K562 (cell line): ENCODE results near the gene SRRT. TPM values are rescaled to one million over a fixed set of nuclear protein-coding genes. Genes with fewer than 3 reads are reported as not detected.

Source experiments
- CEBPB ChIP-seq: fragments of 450-650 bp; IDR thresholded peaks from 2 replicates; pipeline ENCODE4 v1.6.1; 2016; ENCODE audit warnings: missing genetic modification characterization, missing compliant biosample characterization
- COPS2 ChIP-seq: fragments of 450-650 bp; conservative IDR thresholded peaks from 2 replicates; pipeline ENCODE4 v1.6.1; 2016; ENCODE audit warnings: mild to moderate bottlenecking, moderate library complexity
- ETV6 ChIP-seq, 3 experiments: fragments of 150-350 bp in 1 of 3; sonication (generic) in 1 of 3; formaldehyde crosslinking in 1 of 3; IDR thresholded peaks; 2 replicates each; pipeline versions ENCODE4 v1.6.1 to v1.8.0; 2014 to 2022; ENCODE audit warnings: borderline replicate concordance in 2 of 3, low read depth in 2 of 3, antibody characterized with exemption in 1 of 3, low read length in 1 of 3, mild to moderate bottlenecking in 1 of 3, missing genetic modification reagents in 1 of 3
- HSF4 ChIP-seq: fragments of 250-450 bp; sonication (Bioruptor Pico); IDR thresholded peaks from 2 replicates; pipeline ENCODE4 v2.1.2; 2022; ENCODE audit warnings: mild to moderate bottlenecking, moderate library complexity, borderline replicate concordance
- L3MBTL2 ChIP-seq: fragments of 450-650 bp; IDR thresholded peaks from 2 replicates; pipeline ENCODE4 v1.6.1; 2016; ENCODE audit warnings: mild to moderate bottlenecking, moderate library complexity
- MCM5 ChIP-seq: fragments of 450-650 bp; IDR thresholded peaks from 2 replicates; pipeline ENCODE4 v1.6.1; 2016; ENCODE audit warnings: low read depth
- MTA3 ChIP-seq: fragments of 450-650 bp; formaldehyde crosslinking; IDR thresholded peaks from 2 replicates; pipeline ENCODE4 v1.6.1; 2017; ENCODE audit warnings: mild to moderate bottlenecking, borderline replicate concordance
- NCOA4 ChIP-seq: fragments of 450-650 bp; IDR thresholded peaks from 2 replicates; pipeline ENCODE4 v1.6.1; 2018; ENCODE audit warnings: mild to moderate bottlenecking; ENCODE audit not compliant: partially characterized antibody
- NELFE ChIP-seq: IDR thresholded peaks from 2 replicates; pipeline ENCODE4 v1.6.1; 2011; ENCODE audit warnings: mild to moderate bottlenecking; ENCODE audit not compliant: insufficient read depth, insufficient read length
- NONO ChIP-seq, 2 experiments: fragments of 200-400 bp in 1 of 2; fragments of 450-650 bp in 1 of 2; formaldehyde crosslinking in 1 of 2; IDR thresholded peaks; 2 replicates each; pipeline ENCODE4 v1.6.1; 2017; ENCODE audit warnings: low read depth in 2 of 2, mild to moderate bottlenecking in 2 of 2, moderate library complexity in 2 of 2, low read length in 1 of 2
- NR3C1 ChIP-seq: sonication (generic); formaldehyde crosslinking; IDR thresholded peaks from 2 replicates; pipeline ENCODE4 v1.8.1; 2022; ENCODE audit warnings: missing genetic modification reagents
- RFX5 ChIP-seq: IDR thresholded peaks from 2 replicates; pipeline ENCODE4 v1.6.1; 2011; ENCODE audit warnings: low read depth, mild to moderate bottlenecking, improper control_type of control experiment, low read length
- SMAD4 ChIP-seq: fragments of 250-450 bp; sonication (Bioruptor Pico); conservative IDR thresholded peaks from 2 replicates; pipeline ENCODE4 v1.8.0; 2021; ENCODE audit warnings: inconsistent platforms, mild to moderate bottlenecking, moderate library complexity
- STAG1 ChIP-seq: sonication (generic); formaldehyde crosslinking; IDR thresholded peaks from 2 replicates; pipeline ENCODE4 v1.5.0; 2020; ENCODE audit warnings: missing genetic modification reagents, borderline replicate concordance
- XRCC4 ChIP-seq: IDR thresholded peaks from one replicate; pipeline ENCODE4 v1.6.1; 2011; ENCODE audit not compliant: insufficient read depth, insufficient read length; ENCODE audit errors: extremely low read depth
- polyA plus RNA-seq, 8 experiments: library from polyadenylated mRNA; depleted of rRNA in 4 of 8; stranded (reverse) in 5 of 8; unstranded in 3 of 8; fragments of >200 nt; fragmentation: Nextera tagmentation in 2 of 8; fragmentation: Illumina TruSeq in 1 of 8; extraction: Ambion mirVana in 2 of 8; extraction: Trizol in 1 of 8; gene quantifications; 2 replicates each; pipeline versions ENCODE4 v1.2.1 to v1.2.3, GENCODE V29; 2011 to 2014; ENCODE audit warnings: inconsistent platforms in 1 of 8, missing spikeins in 1 of 8
- total RNA-seq, 7 experiments: library from RNA; depleted of rRNA in 6 of 7; stranded (reverse); fragments of >200 nt in 6 of 7; fragmentation: Illumina TruSeq in 2 of 7; extraction: Trizol in 2 of 7; gene quantifications; 2 replicates each; pipeline versions ENCODE4 v1.2.1 to v1.2.3, GENCODE V29; 2011 to 2021; ENCODE audit warnings: low replicate concordance in 1 of 7
- TF ChIP-seq, protein P1 (sequence below), 2 experiments: fragments of 450-650 bp; formaldehyde crosslinking in 1 of 2; IDR thresholded peaks; 2 replicates each; pipeline versions ENCODE4 v1.4.0 to v1.6.1; 2014 to 2020; ENCODE audit warnings: mild to moderate bottlenecking in 2 of 2, borderline replicate concordance in 1 of 2, low read depth in 1 of 2
- TF ChIP-seq, protein P2 (sequence below): IDR thresholded peaks from 2 replicates; pipeline ENCODE4 v1.6.1; 2012; ENCODE audit warnings: low read depth, low read length, improper control_type of control experiment, borderline replicate concordance

The SRRT gene
- total and polyA plus RNA-seq, 9 of the 15 experiments (the other 6 are each of a cell fraction or from before 2014, with no cell fraction given), result 10.3 to 263 (median 84.4) TPM

DNA sequence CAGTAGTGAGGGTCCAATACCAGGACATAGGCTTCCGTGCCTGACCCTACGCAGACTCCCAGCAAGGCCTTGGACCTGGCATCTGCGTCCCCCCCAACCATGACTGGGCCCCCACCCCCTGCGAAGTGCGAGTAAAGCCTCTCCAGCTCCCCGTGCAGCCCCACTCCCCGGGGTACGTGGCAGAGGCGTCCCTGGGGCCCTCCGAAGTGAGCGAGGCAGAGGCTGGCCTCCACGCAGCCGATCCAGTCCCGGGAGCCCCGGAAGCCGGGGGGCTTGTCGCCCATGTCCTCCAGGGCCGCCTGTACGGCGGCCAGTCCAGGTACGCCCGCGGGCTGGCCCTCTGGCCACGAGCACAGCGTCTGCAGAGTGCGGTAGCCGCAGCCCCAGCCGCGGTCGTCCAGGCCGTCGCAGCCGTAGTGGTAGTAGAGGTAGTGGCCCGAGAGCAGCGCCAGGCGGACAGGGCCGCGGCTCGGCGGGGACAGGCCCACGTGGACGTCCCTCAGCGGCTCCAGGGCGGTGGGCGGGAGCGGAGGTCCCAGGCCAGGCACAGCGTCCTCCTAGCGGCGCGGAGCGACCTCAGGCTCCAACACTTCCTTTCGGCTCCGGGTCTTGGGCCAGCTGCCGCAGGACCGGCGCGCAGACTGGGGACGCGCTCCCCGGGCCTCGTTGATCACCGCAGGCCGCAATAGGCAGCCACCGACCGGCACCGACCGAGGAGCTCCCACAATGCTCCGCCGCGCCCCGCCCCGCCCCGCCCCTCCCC, 14.3 kb downstream of the SRRT start, which contains the start of gene UFSP1 (continued):
- TF ChIP-seq, protein P1, sequence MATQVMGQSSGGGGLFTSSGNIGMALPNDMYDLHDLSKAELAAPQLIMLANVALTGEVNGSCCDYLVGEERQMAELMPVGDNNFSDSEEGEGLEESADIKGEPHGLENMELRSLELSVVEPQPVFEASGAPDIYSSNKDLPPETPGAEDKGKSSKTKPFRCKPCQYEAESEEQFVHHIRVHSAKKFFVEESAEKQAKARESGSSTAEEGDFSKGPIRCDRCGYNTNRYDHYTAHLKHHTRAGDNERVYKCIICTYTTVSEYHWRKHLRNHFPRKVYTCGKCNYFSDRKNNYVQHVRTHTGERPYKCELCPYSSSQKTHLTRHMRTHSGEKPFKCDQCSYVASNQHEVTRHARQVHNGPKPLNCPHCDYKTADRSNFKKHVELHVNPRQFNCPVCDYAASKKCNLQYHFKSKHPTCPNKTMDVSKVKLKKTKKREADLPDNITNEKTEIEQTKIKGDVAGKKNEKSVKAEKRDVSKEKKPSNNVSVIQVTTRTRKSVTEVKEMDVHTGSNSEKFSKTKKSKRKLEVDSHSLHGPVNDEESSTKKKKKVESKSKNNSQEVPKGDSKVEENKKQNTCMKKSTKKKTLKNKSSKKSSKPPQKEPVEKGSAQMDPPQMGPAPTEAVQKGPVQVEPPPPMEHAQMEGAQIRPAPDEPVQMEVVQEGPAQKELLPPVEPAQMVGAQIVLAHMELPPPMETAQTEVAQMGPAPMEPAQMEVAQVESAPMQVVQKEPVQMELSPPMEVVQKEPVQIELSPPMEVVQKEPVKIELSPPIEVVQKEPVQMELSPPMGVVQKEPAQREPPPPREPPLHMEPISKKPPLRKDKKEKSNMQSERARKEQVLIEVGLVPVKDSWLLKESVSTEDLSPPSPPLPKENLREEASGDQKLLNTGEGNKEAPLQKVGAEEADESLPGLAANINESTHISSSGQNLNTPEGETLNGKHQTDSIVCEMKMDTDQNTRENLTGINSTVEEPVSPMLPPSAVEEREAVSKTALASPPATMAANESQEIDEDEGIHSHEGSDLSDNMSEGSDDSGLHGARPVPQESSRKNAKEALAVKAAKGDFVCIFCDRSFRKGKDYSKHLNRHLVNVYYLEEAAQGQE (IDR thresholded peaks at IDR 0.05; ENCODE audit: borderline replicate concordance), result peak; percentile 39; the same call in 1 of the 2 replicates
- TF ChIP-seq, protein P1 (CRISPR knock-in tag; IDR thresholded peaks at IDR 0.05; ENCODE audit: low read depth), result 0 out of 2 replicates have a peak, but pooled peaks have one; percentile 37
- TF ChIP-seq STAG1 (CRISPR knock-in tag) (no peak), HSF4 (CRISPR knock-in tag) (no peak), NR3C1 (CRISPR knock-in tag) (peak; percentile 58; the same call in 1 of the 2 replicates), SMAD4 (CRISPR knock-in tag) (peak; percentile 83), NONO (IDR thresholded peaks at IDR 0.05; ENCODE audit: low read depth in 2 of 2, low read length in 1 of 2) (no peak; a peak in 1 of 4 replicates), NELFE (no peak), COPS2 (no peak), XRCC4 (no peak), MCM5 (no peak), ETV6 (IDR thresholded peaks at IDR 0.05; ENCODE audit: borderline replicate concordance in 1 of 2, low read depth in 2 of 2, low read length in 1 of 2) (no peak), ETV6 (CRISPR knock-in tag; IDR thresholded peaks at IDR 0.05; ENCODE audit: borderline replicate concordance) (0 out of 2 replicates have a peak, but pooled peaks have one; percentile 29), L3MBTL2 (peak; percentile 99), MTA3 (peak; percentile 87; the same call in 1 of the 2 replicates), RFX5 (no peak), CEBPB (tag) (no peak), NCOA4 (no peak)
- TF ChIP-seq, protein P2, sequence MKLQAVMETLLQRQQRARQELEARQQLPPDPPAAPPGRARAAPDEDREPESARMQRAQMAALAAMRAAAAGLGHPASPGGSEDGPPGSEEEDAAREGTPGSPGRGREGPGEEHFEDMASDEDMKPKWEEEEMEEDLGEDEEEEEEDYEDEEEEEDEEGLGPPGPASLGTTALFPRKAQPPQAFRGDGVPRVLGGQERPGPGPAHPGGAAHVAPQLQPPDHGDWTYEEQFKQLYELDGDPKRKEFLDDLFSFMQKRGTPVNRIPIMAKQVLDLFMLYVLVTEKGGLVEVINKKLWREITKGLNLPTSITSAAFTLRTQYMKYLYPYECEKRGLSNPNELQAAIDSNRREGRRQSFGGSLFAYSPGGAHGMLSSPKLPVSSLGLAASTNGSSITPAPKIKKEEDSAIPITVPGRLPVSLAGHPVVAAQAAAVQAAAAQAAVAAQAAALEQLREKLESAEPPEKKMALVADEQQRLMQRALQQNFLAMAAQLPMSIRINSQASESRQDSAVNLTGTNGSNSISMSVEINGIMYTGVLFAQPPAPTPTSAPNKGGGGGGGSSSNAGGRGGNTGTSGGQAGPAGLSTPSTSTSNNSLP, result no peak
